HFFc6 (cell line): ENCODE results near the gene NIPBL. TPM values are rescaled to one million over a fixed set of nuclear protein-coding genes. Genes with fewer than 3 reads are reported as not detected.

Experiments used
- DNase-seq: peaks from one replicate; pipeline ENCODE4 v3.0.0-alpha.2; 2018
- H3K27ac Mint-ChIP-seq: 2 replicates; pipeline ENCODE4 v1.8.0; 2020; ENCODE audit warnings: mild to moderate bottlenecking, mixed read lengths
- H3K27me3 Mint-ChIP-seq: 2 replicates; pipeline ENCODE4 v1.8.0; 2021; ENCODE audit warnings: mild to moderate bottlenecking, moderate library complexity, mixed read lengths; ENCODE audit not compliant: insufficient read depth
- H3K36me3 Mint-ChIP-seq: 2 replicates; pipeline ENCODE4 v1.8.0; 2021; ENCODE audit warnings: low read depth, mixed read lengths
- H3K4me1 Mint-ChIP-seq: 2 replicates; pipeline ENCODE4 v1.8.0; 2020; ENCODE audit warnings: low read depth, mixed read lengths
- H3K4me3 Mint-ChIP-seq: 2 replicates; pipeline ENCODE4 v1.8.0; 2020; ENCODE audit warnings: mild to moderate bottlenecking, moderate library complexity, mixed read lengths
- H3K9me3 Mint-ChIP-seq: 2 replicates; pipeline ENCODE4 v1.8.0; 2020; ENCODE audit warnings: mild to moderate bottlenecking, mixed read lengths
- total RNA-seq, 6 experiments: library from RNA; stranded (reverse); fragmentation: NEBNext Ultra II Directional; extraction: Animal tissue kit (Norgen Biotek cat#: 25700); gene quantifications; 2 replicates in 1 of 6; 3 replicates in 5 of 6; pipeline ENCODE4 v1.2.3, GENCODE V29; 2021
- TF ChIP-seq, protein P1 (sequence below): fragments of 200-600 bp; sonication (generic); IDR thresholded peaks from 2 replicates; pipeline ENCODE4 v1.5.0; 2021; ENCODE audit warnings: antibody characterized with exemption, mild to moderate bottlenecking

Gene NIPBL
- total RNA-seq, 6 experiments from 2014 or later, result 31.6 to 35.7 (median 32.6) TPM

- no peaks in the 10 kb centered on the region for H3K4me1 Mint-ChIP-seq
Measured at GRCh38 chr5:37034955-37035354, 158.4 kb downstream of the NIPBL start.

DNA sequence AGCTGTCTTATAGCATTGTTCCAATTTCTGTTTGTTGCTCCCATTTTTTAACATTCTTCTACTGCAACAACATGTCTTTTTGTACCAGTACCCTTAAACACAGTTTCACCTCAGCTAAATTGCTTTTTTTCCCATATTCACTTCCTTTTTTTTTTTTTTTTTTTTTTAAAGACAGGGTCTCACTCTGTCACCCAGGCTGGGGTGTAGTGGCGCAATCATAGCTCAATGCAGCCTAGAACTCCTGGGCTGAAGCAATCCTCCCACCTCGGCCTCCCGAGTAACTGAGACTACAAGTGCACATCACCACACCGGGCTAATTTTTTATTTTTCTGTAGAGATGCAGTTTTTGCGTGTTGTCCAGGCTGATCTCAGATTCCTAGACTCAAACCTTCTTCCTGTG, 161.3 kb downstream of the NIPBL start:
- no peak overlapping the region for H3K27ac Mint-ChIP-seq
- TF ChIP-seq, protein P1, sequence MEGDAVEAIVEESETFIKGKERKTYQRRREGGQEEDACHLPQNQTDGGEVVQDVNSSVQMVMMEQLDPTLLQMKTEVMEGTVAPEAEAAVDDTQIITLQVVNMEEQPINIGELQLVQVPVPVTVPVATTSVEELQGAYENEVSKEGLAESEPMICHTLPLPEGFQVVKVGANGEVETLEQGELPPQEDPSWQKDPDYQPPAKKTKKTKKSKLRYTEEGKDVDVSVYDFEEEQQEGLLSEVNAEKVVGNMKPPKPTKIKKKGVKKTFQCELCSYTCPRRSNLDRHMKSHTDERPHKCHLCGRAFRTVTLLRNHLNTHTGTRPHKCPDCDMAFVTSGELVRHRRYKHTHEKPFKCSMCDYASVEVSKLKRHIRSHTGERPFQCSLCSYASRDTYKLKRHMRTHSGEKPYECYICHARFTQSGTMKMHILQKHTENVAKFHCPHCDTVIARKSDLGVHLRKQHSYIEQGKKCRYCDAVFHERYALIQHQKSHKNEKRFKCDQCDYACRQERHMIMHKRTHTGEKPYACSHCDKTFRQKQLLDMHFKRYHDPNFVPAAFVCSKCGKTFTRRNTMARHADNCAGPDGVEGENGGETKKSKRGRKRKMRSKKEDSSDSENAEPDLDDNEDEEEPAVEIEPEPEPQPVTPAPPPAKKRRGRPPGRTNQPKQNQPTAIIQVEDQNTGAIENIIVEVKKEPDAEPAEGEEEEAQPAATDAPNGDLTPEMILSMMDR, result no peak
- no peaks in the 10 kb centered on the region for H3K27me3 Mint-ChIP-seq
- no peak overlapping the region for H3K4me3 Mint-ChIP-seq
- H3K4me1 Mint-ChIP-seq, result no peaks in the 10 kb centered on the region
- no peak for DNase-seq
- no peaks in the 10 kb centered on the region for H3K36me3 Mint-ChIP-seq
- H3K9me3 Mint-ChIP-seq, result no peaks in the 10 kb centered on the region

More at GRCh38 chr5:37034955-37035354, 158.4 kb downstream of the NIPBL start:
- Mint-ChIP-seq H3K27ac (no peak overlapping the region), H3K9me3 (no peaks in the 10 kb centered on the region), H3K27me3 (no peaks in the 10 kb centered on the region), H3K4me3 (no peak overlapping the region), H3K36me3 (no peaks in the 10 kb centered on the region)
- no peak for DNase-seq
- TF ChIP-seq, protein P1, result no peak

GRCh38 chr5:37039824-37040223, 163.3 kb downstream of the NIPBL start:
- Mint-ChIP-seq H3K27me3 (no peaks in the 10 kb centered on the region), H3K27ac (no peak overlapping the region), H3K4me1 (no peaks in the 10 kb centered on the region), H3K36me3 (no peaks in the 10 kb centered on the region), H3K9me3 (no peaks in the 10 kb centered on the region), H3K4me3 (no peak overlapping the region)
- TF ChIP-seq, protein P1, result no peak
- no peak for DNase-seq

GRCh38 chr5:37043693-37044092, 167.1 kb downstream of the NIPBL start:
- Mint-ChIP-seq H3K9me3 (no peaks in the 10 kb centered on the region), H3K36me3 (no peaks in the 10 kb centered on the region), H3K27me3 (no peaks in the 10 kb centered on the region), H3K4me1 (no peaks in the 10 kb centered on the region), H3K4me3 (no peak overlapping the region), H3K27ac (no peak overlapping the region)
- DNase-seq, result no peak
- TF ChIP-seq, protein P1, result peak; percentile 22; the same call in 1 of the 2 replicates

DNA sequence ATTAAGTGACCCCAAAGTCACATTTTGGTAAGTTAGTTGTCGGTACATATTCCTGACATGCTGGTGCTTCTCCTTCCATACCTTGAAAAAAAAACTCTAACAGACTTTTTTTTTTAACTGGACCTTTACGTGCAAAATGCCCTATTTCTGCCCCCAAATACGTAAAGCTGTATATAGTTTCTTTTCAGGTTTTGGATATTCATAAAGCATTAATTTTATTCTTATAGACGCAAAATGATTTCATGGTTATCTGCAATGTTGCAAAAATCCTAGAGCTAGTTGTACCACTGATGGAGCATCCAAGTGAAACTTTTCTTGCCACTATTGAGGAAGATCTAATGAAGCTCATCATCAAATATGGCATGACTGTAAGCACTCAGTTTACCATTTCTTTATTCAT, 167.6 kb downstream of the NIPBL start:
- H3K4me1 Mint-ChIP-seq, result no peaks in the 10 kb centered on the region
- TF ChIP-seq, protein P1, result no peak

GRCh38 chr5:37045703-37046102, 169.1 kb downstream of the NIPBL start:
- TF ChIP-seq, protein P1, result no peak
- no peaks in the 10 kb centered on the region; the same call in 1 of the 2 replicates for H3K27me3 Mint-ChIP-seq
- no peak overlapping the region for H3K27ac Mint-ChIP-seq
- no peaks in the 10 kb centered on the region for H3K9me3 Mint-ChIP-seq
- no peak overlapping the region for H3K4me3 Mint-ChIP-seq
- no peak for DNase-seq
- H3K36me3 Mint-ChIP-seq, result peaks cover 9% of the 10 kb centered on the region
- no peaks in the 10 kb centered on the region for H3K4me1 Mint-ChIP-seq

More for the DNA sequence above, 167.6 kb downstream of the NIPBL start:
- H3K36me3 Mint-ChIP-seq, result no peaks in the 10 kb centered on the region; the same call in 1 of the 2 replicates
- no peak for DNase-seq
- no peaks in the 10 kb centered on the region for H3K27me3 Mint-ChIP-seq
- H3K4me3 Mint-ChIP-seq, result no peak overlapping the region
- H3K9me3 Mint-ChIP-seq, result no peaks in the 10 kb centered on the region
- H3K27ac Mint-ChIP-seq, result no peak overlapping the region
